ENCODE data around the gene TREX2. TPM values are rescaled to one million over a fixed set of nuclear protein-coding genes. Genes with fewer than 3 reads are reported as not detected.

The TREX2 gene
- total and polyA plus RNA-seq, 7 donors, result 0.10 to 0.56 (median 0.27) TPM; not detected in 2

DNA sequence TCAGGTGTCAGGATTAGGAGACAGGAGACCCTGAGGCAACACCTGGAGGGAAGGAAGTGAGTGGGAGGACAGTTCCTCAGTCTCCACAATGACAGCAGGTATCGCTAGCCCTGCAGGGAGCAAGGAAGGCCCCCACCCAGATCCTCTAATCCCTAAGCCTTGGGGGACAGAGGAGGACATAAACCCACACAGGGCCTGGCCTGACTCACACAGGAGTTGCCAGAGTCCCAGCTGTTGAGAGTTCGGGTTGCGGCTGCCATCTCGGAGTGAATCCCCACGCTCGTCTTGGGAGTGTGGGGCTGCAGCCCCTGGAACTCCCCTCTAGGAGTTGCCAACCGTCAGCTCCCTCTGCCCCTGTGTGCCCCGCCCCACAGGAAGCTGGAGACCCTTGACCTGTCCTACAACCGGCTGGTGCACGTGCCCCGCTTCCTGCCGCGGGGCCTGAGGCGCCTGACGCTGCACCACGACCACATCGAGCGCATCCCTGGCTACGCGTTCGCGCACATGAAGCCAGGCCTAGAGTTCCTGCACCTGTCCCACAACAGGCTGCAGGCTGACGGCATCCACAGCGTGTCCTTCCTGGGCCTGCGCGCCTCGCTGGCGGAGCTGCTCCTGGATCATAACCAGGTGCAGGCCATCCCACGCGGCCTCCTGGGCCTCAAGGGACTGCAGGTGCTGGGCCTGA lies 39.7 kb upstream of the TREX2 start:
- no peak for TF ChIP-seq CTCF (IDR thresholded peaks at IDR 0.05)
- Histone ChIP-seq H3K27me3 (ENCODE audit: insufficient read depth in 3 of 3, low read length in 2 of 3) (peaks cover 0 to 8% (median 0%) of the 10 kb centered on the region in 3 donors), H3K9me3 (no peaks in the 10 kb centered on the region), H3K27ac (no peak overlapping the region), H3K4me1 (no peaks in the 10 kb centered on the region), H3K36me3 (ENCODE audit: insufficient read depth in 1 of 2, low read depth in 1 of 2) (no peaks in the 10 kb centered on the region), H3K4me3 (no peak overlapping the region)
- WGBS, 3 donors, result 59 to 75% (median 67%) methylated on average over 15 to 30 of the region's 30 CpGs
- intact Hi-C loops (cut with DNase I), result no loop called here
- DNase-seq (no peak), ATAC-seq (no peak)

DNA sequence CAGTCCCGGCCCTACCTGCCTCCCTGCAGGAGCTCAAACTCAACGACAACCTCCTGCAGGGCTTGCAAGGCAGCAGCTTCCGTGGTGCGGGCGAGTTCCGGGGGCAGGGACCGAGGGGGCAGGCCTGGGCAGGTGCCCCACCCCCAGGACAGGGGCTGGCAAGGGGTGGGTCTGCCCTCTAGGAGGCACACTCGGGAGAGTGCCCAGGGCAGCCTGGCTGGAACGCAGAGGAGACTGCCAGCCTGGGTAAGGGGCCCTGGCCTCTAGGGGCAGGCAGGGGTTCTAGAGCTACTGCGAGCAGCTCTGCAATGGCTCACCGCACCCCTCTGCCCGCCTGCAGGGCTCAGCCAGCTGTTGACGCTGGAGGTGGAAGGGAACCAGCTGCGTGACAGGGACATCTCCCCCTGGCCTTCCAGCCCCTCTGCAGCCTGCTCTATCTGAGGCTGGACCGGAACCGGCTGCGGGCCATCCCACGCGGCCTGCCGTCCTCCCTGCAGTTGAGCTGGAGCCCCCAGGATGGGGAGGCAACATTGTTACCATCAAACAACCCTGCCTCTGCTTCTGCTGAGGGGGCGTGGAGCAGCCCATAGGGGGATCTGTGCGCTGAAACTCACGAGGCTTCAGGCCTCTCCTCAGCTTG lies 36.6 kb upstream of the TREX2 start:
- Histone ChIP-seq H3K4me1 (no peaks in the 10 kb centered on the region), H3K27ac (no peak overlapping the region), H3K36me3 (ENCODE audit: insufficient read depth in 1 of 2, low read depth in 1 of 2) (no peaks in the 10 kb centered on the region), H3K4me3 (no peak overlapping the region), H3K27me3 (ENCODE audit: insufficient read depth in 3 of 3, low read length in 2 of 3) (peaks cover 0 to 10% (median 0%) of the 10 kb centered on the region in 3 donors), H3K9me3 (no peaks in the 10 kb centered on the region)
- DNase-seq, result no peak
- no peak for TF ChIP-seq CTCF (IDR thresholded peaks at IDR 0.05)
- intact Hi-C loops (cut with DNase I), result no loop called here
- no peak for ATAC-seq
- 88 to 92% (median 90%) methylated on average over 20 to 23 of the region's 23 CpGs for WGBS, 3 donors

DNA sequence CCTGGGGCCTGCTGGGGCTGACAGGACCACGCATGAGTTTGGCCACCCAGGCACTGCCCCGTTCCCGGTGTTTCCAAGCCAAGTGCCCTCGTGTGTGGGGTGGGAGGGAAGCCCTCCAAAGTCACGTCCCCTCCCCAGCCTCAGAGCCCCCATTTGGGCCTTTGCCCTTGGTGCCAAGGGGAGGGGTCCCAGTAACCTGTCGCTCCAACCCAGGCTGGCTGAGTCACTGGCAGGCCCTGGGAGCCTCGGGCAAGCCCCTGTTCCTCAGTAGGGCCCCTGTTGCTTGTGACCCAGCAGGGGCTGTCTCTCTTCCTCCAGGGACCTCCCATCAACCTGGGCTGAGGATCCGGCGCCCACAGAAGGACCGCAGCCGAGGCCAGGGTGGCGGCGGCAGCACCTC lies 35.2 kb upstream of the TREX2 start:
- WGBS, 3 donors, result 87 to 96% (median 95%) methylated on average over 7 to 13 of the region's 13 CpGs
- no peak overlapping the region for H3K27ac ChIP-seq
- no peak for TF ChIP-seq CTCF (IDR thresholded peaks at IDR 0.05)
- no peak for ATAC-seq
- intact Hi-C loops (cut with DNase I), result no loop called here
- H3K9me3 ChIP-seq, result no peaks in the 10 kb centered on the region
- peaks cover 0 to 24% (median 0%) of the 10 kb centered on the region in 3 donors for H3K27me3 ChIP-seq (ENCODE audit: insufficient read depth in 3 of 3, low read length in 2 of 3)
- no peaks in the 10 kb centered on the region for H3K36me3 ChIP-seq (ENCODE audit: insufficient read depth in 1 of 2, low read depth in 1 of 2)
- DNase-seq, result no peak
- no peaks in the 10 kb centered on the region for H3K4me1 ChIP-seq
- no peak overlapping the region for H3K4me3 ChIP-seq

GRCh38 chrX:153478746-153479145 lies 32.9 kb upstream of the TREX2 start:
- no peak for DNase-seq
- no peak for ATAC-seq
- whole genome bisulfite sequencing, 3 donors, result 68 to 80% (median 76%) methylated on average over 12 to 16 of the region's 16 CpGs
- no peak overlapping the region for H3K27ac ChIP-seq
- H3K9me3 ChIP-seq, result no peaks in the 10 kb centered on the region
- no peaks in the 10 kb centered on the region for H3K4me1 ChIP-seq
- no peak for TF ChIP-seq CTCF (IDR thresholded peaks at IDR 0.05)
- H3K4me3 ChIP-seq, result no peak overlapping the region
- intact Hi-C loops (cut with DNase I), result no loop called here
- peaks cover 0 to 25% (median 0%) of the 10 kb centered on the region in 3 donors for H3K27me3 ChIP-seq (ENCODE audit: insufficient read depth in 3 of 3, low read length in 2 of 3)
- H3K36me3 ChIP-seq (ENCODE audit: insufficient read depth in 1 of 2, low read depth in 1 of 2), result no peaks in the 10 kb centered on the region

Measured in psoas muscle (tissue), 8 donors.